ENCODE data around the gene DIPK1C.

DNA sequence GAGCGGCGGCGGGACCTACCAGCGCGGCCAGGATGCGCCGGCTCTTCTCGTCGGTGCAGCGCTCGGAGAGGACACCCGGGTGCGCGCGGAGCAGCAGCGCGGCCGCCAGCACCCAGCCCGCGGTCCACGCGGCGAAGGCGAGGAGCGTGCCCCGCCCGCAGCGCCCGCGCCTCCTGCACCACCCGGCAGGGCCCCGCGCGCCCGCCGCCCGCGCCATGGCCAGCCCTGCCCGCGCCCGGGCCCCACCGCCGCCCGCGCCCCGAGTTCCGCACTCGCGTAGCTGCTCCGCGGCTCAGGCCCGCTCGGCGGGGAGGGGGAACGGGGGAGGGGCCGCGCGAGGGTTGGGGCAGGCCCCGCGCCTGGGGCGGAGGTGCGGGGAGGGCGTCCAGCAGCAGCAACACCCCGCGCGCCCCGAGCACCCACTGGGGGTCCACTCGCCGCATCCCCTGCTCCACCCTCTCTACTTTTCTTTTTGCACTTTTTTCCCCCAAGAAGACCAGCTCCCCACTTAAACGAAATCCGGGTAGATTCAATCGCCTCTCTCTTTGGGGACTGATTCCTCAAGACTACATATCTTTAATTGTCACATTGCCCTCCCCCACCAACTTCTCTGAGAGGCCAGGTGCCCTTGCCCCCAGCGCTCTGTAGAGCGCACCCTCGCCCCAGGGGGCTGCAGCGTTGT is at the start of gene DIPK1C:
- TF ChIP-seq POLR2A (IDR thresholded peaks at IDR 0.05) (no peak), POLR2AphosphoS5 (IDR thresholded peaks at IDR 0.05) (no peak)
- TF ChIP-seq, protein P1, sequence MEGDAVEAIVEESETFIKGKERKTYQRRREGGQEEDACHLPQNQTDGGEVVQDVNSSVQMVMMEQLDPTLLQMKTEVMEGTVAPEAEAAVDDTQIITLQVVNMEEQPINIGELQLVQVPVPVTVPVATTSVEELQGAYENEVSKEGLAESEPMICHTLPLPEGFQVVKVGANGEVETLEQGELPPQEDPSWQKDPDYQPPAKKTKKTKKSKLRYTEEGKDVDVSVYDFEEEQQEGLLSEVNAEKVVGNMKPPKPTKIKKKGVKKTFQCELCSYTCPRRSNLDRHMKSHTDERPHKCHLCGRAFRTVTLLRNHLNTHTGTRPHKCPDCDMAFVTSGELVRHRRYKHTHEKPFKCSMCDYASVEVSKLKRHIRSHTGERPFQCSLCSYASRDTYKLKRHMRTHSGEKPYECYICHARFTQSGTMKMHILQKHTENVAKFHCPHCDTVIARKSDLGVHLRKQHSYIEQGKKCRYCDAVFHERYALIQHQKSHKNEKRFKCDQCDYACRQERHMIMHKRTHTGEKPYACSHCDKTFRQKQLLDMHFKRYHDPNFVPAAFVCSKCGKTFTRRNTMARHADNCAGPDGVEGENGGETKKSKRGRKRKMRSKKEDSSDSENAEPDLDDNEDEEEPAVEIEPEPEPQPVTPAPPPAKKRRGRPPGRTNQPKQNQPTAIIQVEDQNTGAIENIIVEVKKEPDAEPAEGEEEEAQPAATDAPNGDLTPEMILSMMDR (IDR thresholded peaks at IDR 0.05 in 8 of 11, conservative IDR thresholded peaks at IDR 0.05 in 3 of 11), result no peak

All from spleen (tissue), 7 donors.